ENCODE results near the gene ZNF468.
"Not testable (repeated sequence)": the region's sequence is repeated elsewhere in the genome, so short reads cannot be mapped to it uniquely, and the experiment has no call there.

ZNF468 gene

GRCh38 chr19:52857378-52858191 is at the start of gene ZNF468:
TSS of gene ZNF468 (minus strand) at chr19:52857619. CDS start at chr19:52854272, 3,347 bp downstream.
- DNase-seq (ENCODE audit: low read depth in 1 of 2, low spot score in 1 of 2): peak; percentile 57 to 63

- not testable (repeated sequence) for DNase-seq (ENCODE audit: low read depth in 1 of 2, low spot score in 1 of 2)
Measured at GRCh38 chr19:52904052-52904780, 46.8 kb upstream of the ZNF468 start.

GRCh38 chr19:52901842-52902241 is 44.4 kb upstream of the ZNF468 start:
- no peak for DNase-seq (ENCODE audit: low read depth in 1 of 2, low spot score in 1 of 2)

GRCh38 chr19:52898596-52898995 is 41.2 kb upstream of the ZNF468 start:
- DNase-seq (ENCODE audit: low read depth in 1 of 2, low spot score in 1 of 2): not testable (repeated sequence)

GRCh38 chr19:52898101-52898500 is 40.7 kb upstream of the ZNF468 start:
- DNase-seq (ENCODE audit: low read depth in 1 of 2, low spot score in 1 of 2): no peak

GRCh38 chr19:52897138-52897935 is 39.9 kb upstream of the ZNF468 start, which contains the start of gene ZNF320:
TSS of gene ZNF320 (minus strand) at chr19:52897635. CDS start at chr19:52890255, 7,380 bp downstream.
- peak; percentile 66 to 81 for DNase-seq (ENCODE audit: low read depth in 1 of 2, low spot score in 1 of 2)

GRCh38 chr19:52896431-52897137 is 39.2 kb upstream of the ZNF468 start:
- no peak for DNase-seq (ENCODE audit: low read depth in 1 of 2, low spot score in 1 of 2)

- DNase-seq (ENCODE audit: low read depth in 1 of 2, low spot score in 1 of 2): no peak
Measured at GRCh38 chr19:52891336-52891735, 33.9 kb upstream of the ZNF468 start.

- no peak for DNase-seq (ENCODE audit: low read depth in 1 of 2, low spot score in 1 of 2)
Measured at GRCh38 chr19:52889931-52890330, 32.5 kb upstream of the ZNF468 start.

GRCh38 chr19:52889076-52889475 is 31.7 kb upstream of the ZNF468 start:
- DNase-seq (ENCODE audit: low read depth in 1 of 2, low spot score in 1 of 2): no peak

GRCh38 chr19:52880895-52881389 is 23.5 kb upstream of the ZNF468 start:
- DNase-seq (ENCODE audit: low read depth in 1 of 2, low spot score in 1 of 2): no peak

GRCh38 chr19:52872996-52873395 is 15.6 kb upstream of the ZNF468 start:
- DNase-seq (ENCODE audit: low read depth in 1 of 2, low spot score in 1 of 2): not testable (repeated sequence)

GRCh38 chr19:52871466-52871865 is 14.0 kb upstream of the ZNF468 start:
- no peak for DNase-seq (ENCODE audit: low read depth in 1 of 2, low spot score in 1 of 2)

GRCh38 chr19:52868031-52868430 is 10.6 kb upstream of the ZNF468 start:
- DNase-seq (ENCODE audit: low read depth in 1 of 2, low spot score in 1 of 2): not testable (repeated sequence)

- DNase-seq (ENCODE audit: low read depth in 1 of 2, low spot score in 1 of 2): peak in 1 of 2 donors; percentile 0
Measured at GRCh38 chr19:52856540-52857377, 660 bp downstream of the ZNF468 start.

GRCh38 chr19:52847352-52847751 is 10.1 kb downstream of the ZNF468 start:
- DNase-seq (ENCODE audit: low read depth in 1 of 2, low spot score in 1 of 2): not testable (repeated sequence)

GRCh38 chr19:52840825-52841465 is 16.5 kb downstream of the ZNF468 start:
- DNase-seq (ENCODE audit: low read depth in 1 of 2, low spot score in 1 of 2): not testable (repeated sequence)

GRCh38 chr19:52834289-52834688 is 23.1 kb downstream of the ZNF468 start:
- not testable (repeated sequence) for DNase-seq (ENCODE audit: low read depth in 1 of 2, low spot score in 1 of 2)

- not testable (repeated sequence) for DNase-seq (ENCODE audit: low read depth in 1 of 2, low spot score in 1 of 2)
Measured at GRCh38 chr19:52833541-52833940, 23.9 kb downstream of the ZNF468 start.
